Adrenal gland (tissue), 5 donors: Measurements from ENCODE around the gene YAF2.

Experiments used
- CTCF ChIP-seq, 6 experiments: fragments of 450-650 bp in 4 of 6; fragments of 200-600 bp in 2 of 6; sonication (generic) in 1 of 6; IDR thresholded peaks; 1 replicate in 5 of 6; 2 replicates in 1 of 6; pipeline versions ENCODE4 v1.5.1 to v1.8.0; 2016 to 2021; ENCODE audit warnings: antibody characterized with exemption in 6 of 6, mild to moderate bottlenecking in 2 of 6, moderate library complexity in 1 of 6
- POLR2A ChIP-seq, 2 donors: fragments of 450-650 bp; IDR thresholded peaks; one replicate each; pipeline ENCODE4 v1.6.1; 2017; ENCODE audit warnings: antibody characterized with exemption in 2 of 2, mild to moderate bottlenecking in 2 of 2, moderate library complexity in 1 of 2
- donor health status: DM: no; HTN: no; CAD: no.

- TF ChIP-seq CTCF (IDR thresholded peaks at IDR 0.05) (no peak), POLR2A (IDR thresholded peaks at IDR 0.05) (no peak)
Measured at GRCh38 chr12:42174978-42175377, 63.1 kb downstream of the YAF2 start.
